ENCODE results near the gene EIF3K.
A peak's percentile ranks its signal among the peaks of the same experiment; 100 is the strongest.

EIF3K gene

GRCh38 chr19:38649305-38650171 is 30.6 kb downstream of the EIF3K start:
- no peak for TF ChIP-seq JUND (IDR thresholded peaks at IDR 0.05; ENCODE audit: low read depth)
- no peak for DNase-seq (ENCODE audit: low read depth in 1 of 2, low spot score in 1 of 2)
- in situ Hi-C loops (cut with HindIII; ENCODE audit: low pct_unique_long_range_greater_than_20kb, low sequenced_read_pairs), result no loop called here

GRCh38 chr19:38650172-38650775 is 31.3 kb downstream of the EIF3K start:
- in situ Hi-C loops (cut with HindIII; ENCODE audit: low pct_unique_long_range_greater_than_20kb, low sequenced_read_pairs), result no loop called here
- no peak for DNase-seq (ENCODE audit: low read depth in 1 of 2, low spot score in 1 of 2)
- no peak for TF ChIP-seq JUND (IDR thresholded peaks at IDR 0.05; ENCODE audit: low read depth)

GRCh38 chr19:38650911-38651584 is 32.1 kb downstream of the EIF3K start:
- DNase-seq (ENCODE audit: low read depth in 1 of 2, low spot score in 1 of 2), result no peak
- TF ChIP-seq JUND (IDR thresholded peaks at IDR 0.05; ENCODE audit: low read depth), result no peak
- in situ Hi-C loops (cut with HindIII; ENCODE audit: low pct_unique_long_range_greater_than_20kb, low sequenced_read_pairs), result no loop called here

- DNase-seq (ENCODE audit: low read depth in 1 of 2, low spot score in 1 of 2), result no peak
- in situ Hi-C loops (cut with HindIII; ENCODE audit: low pct_unique_long_range_greater_than_20kb, low sequenced_read_pairs), result no loop called here
- TF ChIP-seq JUND (IDR thresholded peaks at IDR 0.05; ENCODE audit: low read depth), result no peak
Observed at GRCh38 chr19:38653028-38653571, 34.1 kb downstream of the EIF3K start.

GRCh38 chr19:38654628-38655055 is 35.7 kb downstream of the EIF3K start:
- no peak for DNase-seq (ENCODE audit: low read depth in 1 of 2, low spot score in 1 of 2)
- TF ChIP-seq JUND (IDR thresholded peaks at IDR 0.05; ENCODE audit: low read depth), result no peak
- in situ Hi-C loops (cut with HindIII; ENCODE audit: low pct_unique_long_range_greater_than_20kb, low sequenced_read_pairs), result no loop called here

GRCh38 chr19:38655148-38655824 is 36.3 kb downstream of the EIF3K start:
- TF ChIP-seq JUND (IDR thresholded peaks at IDR 0.05; ENCODE audit: low read depth), result no peak
- no peak for DNase-seq (ENCODE audit: low read depth in 1 of 2, low spot score in 1 of 2)
- in situ Hi-C loops (cut with HindIII; ENCODE audit: low pct_unique_long_range_greater_than_20kb, low sequenced_read_pairs), result no loop called here

GRCh38 chr19:38656171-38656981 is 37.4 kb downstream of the EIF3K start:
- no peak for TF ChIP-seq JUND (IDR thresholded peaks at IDR 0.05; ENCODE audit: low read depth)
- in situ Hi-C loops (cut with HindIII; ENCODE audit: low pct_unique_long_range_greater_than_20kb, low sequenced_read_pairs), result no loop called here
- DNase-seq (ENCODE audit: low read depth in 1 of 2, low spot score in 1 of 2), result no peak

GRCh38 chr19:38657633-38658222 is 38.7 kb downstream of the EIF3K start:
- TF ChIP-seq JUND (IDR thresholded peaks at IDR 0.05; ENCODE audit: low read depth), result no peak
- no peak for DNase-seq (ENCODE audit: low read depth in 1 of 2, low spot score in 1 of 2)
- in situ Hi-C loops (cut with HindIII; ENCODE audit: low pct_unique_long_range_greater_than_20kb, low sequenced_read_pairs), result no loop called here

- in situ Hi-C loops (cut with HindIII; ENCODE audit: low pct_unique_long_range_greater_than_20kb, low sequenced_read_pairs), result no loop called here
- DNase-seq (ENCODE audit: low read depth in 1 of 2, low spot score in 1 of 2), result peak; percentile 48 to 98
- TF ChIP-seq JUND (IDR thresholded peaks at IDR 0.05; ENCODE audit: low read depth), result peak; percentile 41; the same call in 1 of the 2 replicates
Observed at GRCh38 chr19:38658462-38659306, 39.7 kb downstream of the EIF3K start.

- in situ Hi-C loops (cut with HindIII; ENCODE audit: low pct_unique_long_range_greater_than_20kb, low sequenced_read_pairs), result no loop called here
Observed at GRCh38 chr19:38660724-38661123, 41.7 kb downstream of the EIF3K start.

More at GRCh38 chr19:38660724-38661123, 41.7 kb downstream of the EIF3K start:
- no peak for DNase-seq (ENCODE audit: low read depth in 1 of 2, low spot score in 1 of 2)
- TF ChIP-seq JUND (IDR thresholded peaks at IDR 0.05; ENCODE audit: low read depth), result no peak
